Stimulated activated CD4-positive, alpha-beta T cell treated with anti-CD3 and anti-CD28 coated beads, TNF-alpha, amount 100 ng/mL, for 1 hour (primary cell): ENCODE results near the gene TMEM236.

ENCODE experiments used
- DNase-seq, 3 donors: peaks; one replicate each; pipeline ENCODE4 v3.0.0-alpha.2; 2020; ENCODE audit warnings: low read depth in 3 of 3, low spot score in 1 of 3

TMEM236 gene

DNA sequence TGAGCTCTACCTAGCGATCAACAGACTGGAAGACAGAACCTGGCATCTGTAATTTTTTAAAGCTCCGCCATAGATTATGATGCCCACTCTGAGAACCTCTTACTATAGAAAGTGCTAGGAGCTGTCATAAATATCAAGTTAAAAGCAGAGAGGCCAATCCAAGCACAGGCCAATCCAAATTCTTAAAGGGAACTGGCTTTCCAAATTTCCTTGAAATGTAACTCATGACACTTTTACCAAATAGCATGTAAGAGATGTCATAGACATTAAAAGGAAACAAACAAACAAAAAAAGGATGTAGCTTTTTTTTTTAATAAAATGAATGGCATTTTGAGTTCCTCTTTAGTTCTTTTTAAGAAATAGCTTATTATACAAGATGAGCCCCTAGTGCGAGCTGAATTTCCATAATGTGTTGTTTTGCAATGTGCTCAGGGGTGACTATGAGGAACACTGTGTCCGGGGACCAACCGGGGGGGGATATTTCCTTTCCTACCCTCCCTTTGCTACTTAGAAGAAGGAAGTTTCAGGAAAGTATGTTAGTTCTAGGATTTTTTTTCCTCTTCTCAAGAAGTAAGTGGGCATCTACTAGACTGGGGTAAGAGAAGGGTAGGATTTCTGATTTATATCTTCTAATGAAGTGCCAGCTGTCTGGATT lies 33.4 kb downstream of the TMEM236 start:
- no peak for DNase-seq

DNA sequence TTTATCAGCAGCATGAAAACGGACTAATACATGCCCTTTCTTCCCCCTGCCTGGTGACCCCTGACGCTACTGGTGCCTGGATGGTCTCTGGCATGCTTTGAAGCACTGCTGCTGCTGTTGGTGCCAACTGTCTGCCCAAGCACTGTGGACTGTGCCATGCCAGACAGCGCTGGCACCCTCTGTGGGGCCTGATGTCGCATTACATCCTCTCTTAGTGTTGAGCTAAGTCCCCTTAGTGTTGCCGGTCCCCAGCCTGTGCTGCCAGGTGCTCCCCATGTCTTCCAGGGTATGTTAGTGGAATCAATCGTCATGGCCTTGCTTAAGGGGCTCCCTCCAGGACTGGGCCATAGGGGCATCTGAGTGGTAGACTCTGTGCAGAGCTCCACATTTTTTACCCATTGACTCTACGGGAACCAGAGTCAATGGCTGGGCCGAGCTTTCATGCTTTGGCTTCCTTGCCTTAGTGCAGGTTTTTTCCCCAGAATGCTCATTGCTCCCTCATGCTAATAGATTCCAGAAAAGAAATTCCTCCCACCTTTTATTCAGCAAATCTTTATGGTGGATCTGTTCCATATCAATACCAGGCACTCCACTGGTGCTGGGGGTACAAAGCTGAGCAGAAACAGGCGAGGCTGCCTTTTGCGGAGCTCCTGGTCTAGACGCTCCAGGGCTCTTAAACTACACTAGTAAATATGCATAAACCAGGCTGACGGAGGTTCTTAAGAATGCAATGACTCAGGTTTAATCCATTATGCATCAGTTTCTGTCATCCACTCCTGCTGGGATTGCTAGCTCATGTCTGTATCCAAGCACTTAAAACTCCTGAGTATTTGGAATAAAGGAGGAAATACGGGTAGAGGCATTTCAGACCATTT lies 35.3 kb downstream of the TMEM236 start:
- DNase-seq = no peak

DNA sequence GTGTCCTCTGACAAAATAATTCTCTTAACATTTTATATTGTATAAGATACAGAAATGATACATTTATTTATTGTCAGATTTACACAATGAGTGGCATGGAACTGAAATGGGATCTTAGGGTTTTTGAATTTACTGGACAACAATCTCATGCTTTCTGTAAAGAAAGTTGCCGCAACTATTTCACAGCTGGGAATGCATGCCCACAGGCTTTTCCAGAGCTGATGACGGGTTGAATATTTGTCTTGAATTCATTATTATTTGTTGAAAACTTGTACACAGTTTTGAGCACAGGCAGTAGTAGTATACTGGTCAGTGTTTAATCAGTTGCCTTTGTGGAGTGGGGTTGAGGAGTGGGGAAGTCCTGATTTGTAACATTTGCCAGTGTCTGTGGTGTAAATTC lies 36.6 kb downstream of the TMEM236 start:
- DNase-seq = no peak

DNA sequence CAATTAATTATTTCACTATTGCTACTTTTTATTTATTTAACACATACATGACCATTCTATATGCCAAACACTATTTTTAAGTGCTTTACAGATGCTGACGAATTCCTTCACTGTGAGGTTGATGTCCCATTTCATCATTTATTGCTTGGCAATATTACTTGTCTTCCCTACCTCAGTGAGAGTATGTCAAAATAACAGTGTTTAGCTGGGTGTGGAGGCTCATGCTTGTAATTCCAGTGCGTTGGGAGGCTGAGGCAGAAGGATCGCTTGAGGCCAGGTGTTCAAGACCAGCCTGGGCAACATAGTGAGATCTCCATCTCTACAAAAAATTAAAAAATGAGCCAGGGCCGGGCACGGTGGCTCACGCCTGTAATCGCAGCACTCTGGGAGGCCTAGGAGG lies 37.4 kb downstream of the TMEM236 start:
- no peak for DNase-seq

DNA sequence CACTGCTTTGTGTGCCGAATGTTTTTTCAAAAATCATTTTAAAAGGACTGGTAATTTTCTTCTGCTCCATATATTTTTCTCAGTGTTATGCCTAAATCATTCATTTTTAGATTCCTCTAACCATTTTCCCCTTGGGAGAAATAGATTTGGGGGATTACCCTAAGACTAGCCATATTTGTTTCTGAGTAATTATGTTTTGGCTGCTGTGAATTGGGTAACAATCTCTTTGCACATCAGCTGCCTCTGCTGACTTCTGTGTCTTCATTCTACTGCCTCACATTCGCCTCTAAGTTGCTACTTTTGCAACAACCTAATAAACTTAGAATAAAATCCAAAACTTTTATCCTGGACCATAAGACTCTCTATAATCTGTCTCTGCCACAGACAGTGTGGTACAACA lies 38.6 kb downstream of the TMEM236 start:
- DNase-seq = no peak

DNA sequence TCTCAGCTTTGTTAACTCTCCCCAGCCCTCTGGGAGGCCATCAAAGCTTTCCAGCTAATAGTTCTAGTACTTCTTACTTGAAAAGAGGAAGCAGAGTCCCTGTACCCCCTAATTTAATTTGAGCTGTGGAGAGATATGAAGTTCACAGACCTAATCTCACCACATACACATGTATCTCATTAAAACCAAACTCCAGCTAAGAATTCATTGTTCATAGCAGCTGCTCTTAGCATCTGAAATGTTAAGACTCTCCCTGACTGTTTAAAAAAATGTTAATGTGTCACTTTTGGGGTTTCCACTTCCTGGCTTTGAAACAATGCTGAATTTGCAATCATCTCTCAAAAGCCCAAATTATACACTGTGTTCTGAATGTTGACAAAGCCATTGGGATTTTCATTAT lies 41.0 kb downstream of the TMEM236 start:
- DNase-seq = no peak

DNA sequence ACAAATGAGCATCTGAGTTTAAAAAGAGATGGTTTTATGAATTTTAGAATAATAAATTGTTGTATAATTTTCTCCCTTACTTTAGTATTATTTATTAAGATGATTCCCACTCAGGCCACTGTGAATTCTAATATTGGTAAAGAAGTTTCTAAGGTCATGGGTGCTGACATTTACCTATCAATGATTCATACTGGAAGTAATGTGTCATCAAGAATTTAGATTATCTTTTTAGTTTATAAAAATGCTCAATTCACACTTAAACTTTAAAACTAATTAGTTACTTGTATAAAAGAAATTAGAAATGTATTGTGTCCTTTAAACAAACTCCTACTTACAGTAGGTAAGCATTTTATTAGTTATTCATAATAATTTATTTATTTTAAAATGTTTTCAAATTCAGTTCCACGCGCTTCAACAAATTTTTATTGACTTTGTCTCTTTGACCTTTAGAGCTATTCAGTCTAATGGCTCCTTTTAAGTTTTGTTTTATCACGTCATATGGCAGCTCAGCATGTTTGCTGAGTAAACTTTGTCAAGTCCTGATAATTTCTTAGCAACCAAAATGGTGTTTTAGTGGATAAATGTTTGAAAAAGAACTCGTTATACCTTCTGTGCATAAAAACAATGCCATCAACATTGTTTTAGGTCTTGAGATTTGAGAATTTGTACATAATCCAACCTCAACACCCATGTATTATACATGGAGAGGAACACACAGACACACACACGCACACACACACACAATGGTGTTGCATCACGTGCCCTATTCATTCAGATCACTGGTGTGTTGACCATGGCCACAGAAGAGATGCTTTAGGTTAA lies 42.0 kb downstream of the TMEM236 start:
- no peak for DNase-seq

DNA sequence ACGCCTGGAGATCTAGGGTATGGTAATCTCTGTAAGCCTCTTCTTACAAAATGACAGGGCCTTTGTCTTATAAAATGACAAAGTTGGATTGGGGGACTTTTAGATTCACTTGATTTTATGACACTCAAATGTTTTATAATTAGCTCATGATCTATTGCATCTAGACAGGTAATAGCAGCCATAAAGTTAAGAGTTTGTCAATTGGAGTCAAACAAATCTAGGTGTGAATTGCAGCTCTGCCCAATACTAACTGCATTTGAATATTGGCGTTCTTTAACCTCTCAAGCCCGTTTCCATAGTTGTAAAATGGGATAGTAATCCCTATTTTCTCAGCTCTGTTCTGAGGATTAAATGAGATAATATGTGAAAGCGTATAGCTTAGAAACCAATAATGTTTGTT lies 43.1 kb downstream of the TMEM236 start:
- no peak for DNase-seq

DNA sequence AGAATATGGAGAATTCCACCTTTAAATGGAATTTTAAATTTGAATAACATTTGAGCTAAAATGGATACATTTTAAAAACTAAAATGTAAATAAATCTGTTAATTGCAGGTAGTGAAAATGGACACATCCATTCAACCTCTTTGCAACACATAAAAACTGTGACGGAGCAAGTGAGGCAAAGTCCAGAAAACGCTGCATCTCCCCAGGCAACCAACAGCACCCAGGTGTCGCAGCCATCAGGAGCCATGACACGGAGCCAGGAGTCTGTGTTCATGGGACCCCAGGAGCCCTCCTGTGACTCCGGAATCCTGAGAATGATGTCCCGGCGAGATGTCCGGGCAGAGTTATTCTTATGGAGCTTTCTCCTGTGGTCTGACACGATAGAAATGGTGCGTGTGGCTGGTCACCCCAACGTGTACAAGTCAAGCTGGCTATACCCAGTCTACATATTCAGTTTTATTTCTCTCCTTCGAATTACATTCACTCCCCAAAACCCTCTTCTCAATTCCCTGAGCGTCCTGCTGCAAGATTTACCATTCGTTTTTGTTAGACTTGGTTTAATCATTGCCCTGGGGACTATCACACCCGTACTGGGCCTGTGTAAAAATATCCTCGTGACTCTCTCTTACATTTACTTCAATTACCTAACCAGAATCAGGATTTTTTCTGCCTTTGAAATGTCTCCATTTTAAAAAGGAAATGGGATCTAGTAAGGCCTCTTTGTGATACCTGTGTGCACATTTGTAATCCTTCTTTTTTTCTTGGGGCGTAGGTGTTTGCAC lies 44.0 kb downstream of the TMEM236 start:
- no peak for DNase-seq

DNA sequence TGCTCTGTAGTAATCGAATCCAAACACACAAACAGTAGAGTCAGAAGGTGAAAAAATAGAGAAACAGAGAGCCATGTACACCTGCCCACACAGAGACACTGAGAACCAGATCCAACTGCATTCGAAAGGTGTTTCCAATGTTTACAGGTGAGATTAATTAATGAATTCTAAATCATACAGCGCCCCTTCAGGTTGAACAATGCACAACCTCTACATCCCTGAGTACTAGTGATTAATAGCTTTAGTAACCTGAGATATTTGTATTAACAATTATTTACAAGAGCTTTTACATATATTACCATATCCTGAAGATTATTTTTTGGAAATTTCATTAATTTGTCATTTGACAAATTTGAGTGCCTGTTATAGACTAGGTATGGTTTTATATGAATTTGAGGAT lies 49.5 kb downstream of the TMEM236 start:
- no peak for DNase-seq

DNA sequence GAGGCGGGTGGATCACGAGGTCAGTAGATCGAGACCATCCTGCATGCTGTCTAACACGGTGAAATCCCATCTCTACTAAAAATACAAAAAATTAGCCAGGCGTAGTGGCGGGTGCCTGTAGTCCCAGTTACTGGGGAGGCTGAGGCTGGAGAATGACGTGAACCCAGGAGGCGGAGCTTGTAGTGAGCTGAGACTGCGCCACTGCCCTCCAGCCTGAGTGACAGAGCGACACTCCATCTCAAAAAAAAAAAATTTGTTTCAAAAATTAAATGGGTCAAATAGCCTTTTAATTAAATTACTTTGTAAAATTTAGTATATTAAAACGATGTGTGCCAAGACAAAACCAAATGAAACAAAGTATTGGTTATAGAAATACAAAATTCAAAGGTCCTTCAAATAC lies 50.3 kb downstream of the TMEM236 start:
- no peak for DNase-seq

DNA sequence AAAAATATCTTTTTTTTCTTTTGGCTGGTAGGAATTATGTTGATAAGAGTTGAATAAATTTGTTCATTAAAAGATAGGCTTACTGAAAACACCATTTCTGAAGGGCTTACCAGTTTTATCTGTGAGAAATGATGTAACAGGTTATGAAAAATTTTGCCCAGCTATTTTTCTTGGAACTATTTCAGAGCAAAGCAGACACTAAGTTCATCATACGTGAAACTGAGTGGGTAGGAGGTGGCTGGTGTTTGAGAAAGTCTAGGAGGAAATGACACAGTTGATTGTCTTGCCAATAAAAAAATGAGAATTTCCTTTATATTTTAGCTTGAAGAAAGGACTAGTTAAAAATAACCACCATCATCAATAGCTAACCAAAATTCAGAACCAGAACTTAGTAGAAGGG lies 51.0 kb downstream of the TMEM236 start:
- no peak for DNase-seq

DNA sequence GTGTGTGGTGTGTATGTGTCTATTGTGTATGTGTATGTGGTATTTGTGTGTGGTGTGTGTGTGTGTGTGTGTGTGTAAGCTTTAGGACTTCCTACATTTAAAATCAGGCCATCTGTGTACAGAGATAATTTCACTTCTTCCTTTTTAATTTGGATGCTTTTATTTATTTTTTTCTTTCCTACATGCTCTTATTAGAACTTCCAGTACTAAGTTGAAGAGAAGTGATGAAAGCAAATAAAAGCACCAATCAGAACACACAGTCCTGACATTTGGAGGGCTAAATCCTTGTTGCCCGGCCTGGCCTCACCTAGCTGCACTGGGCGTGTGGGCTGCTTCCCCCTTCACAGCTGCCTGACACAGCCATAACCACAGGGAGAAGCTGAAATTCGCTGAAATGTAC lies 53.3 kb downstream of the TMEM236 start:
- DNase-seq = no peak

DNA sequence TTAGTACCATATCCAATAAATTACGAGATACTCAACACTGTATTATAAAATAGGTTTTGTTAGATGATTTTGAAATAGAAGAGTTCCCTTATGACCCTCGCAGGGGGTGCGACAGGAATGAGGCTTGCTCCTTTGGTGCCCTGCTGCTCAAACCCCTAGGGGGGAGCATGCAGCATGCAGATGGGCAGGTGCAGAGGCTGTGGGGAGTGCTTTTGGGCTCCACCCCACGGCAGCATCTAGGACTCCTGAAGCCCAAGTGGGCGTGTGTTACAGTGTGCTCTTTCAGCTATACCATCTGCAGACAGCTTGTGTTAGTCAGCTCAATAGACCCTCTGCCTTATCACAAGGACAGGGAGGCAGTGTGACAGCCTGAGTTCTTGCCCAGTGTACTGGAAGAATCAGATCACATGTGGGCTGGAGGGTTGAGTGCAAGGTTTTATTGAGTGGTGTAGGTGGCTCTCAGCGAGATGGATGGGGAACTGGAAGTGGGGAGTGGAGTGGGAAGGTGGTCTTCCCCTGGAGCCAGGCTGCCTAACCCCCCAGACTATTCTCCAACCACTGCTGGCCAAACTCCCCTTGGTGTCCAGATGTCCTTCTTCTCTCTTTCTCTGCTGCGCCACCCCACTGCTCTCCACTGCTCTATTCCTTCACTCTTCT lies 54.0 kb downstream of the TMEM236 start:
- no peak for DNase-seq

DNA sequence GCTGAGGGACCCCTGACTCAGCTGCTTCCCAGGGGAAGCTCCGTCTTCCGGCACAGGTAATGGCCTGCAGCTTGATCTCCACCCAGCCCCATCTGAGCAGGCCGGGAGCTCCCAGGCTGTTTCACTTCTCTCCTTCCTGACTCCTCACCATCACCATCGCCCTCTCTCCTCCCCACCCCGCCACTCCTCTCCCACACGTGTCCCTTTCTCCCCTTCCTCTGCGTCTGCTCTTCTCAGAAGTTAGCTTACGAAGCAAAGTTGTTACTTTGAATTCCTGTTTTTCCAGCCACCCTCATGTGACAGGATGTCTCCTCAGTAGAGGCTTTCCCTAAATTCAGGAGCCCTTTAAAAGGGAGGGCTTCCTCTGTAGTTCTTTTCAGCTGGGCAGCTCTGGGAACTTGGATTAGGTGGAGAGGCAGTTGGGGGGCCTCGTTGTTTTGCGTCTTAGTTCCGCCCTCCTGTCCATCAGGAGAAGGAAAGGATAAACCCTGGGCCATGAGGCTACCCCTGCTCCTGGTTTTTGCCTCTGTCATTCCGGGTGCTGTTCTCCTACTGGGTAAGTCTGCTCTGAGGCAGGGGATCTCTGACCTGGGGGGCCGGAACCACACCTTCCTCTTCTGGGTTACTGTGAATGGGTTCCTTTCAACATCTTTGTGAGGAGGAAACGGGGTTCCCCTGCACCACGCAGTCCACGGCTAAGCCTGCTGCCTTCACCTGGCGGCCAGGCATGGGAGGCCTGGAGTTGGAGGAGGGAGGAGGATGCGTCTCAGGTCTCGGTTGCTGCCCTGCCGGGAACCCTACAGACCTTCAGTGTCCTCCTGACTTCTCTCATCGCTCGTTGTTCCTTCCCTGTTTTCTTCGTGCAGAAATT lies 57.2 kb downstream of the TMEM236 start, which contains the start of gene MRC1:
TSS of gene MRC1 (plus strand) at position 378 of the 871 bp plus-strand sequence. CDS start at position 496, 118 bp downstream.
- no peak for DNase-seq

DNA sequence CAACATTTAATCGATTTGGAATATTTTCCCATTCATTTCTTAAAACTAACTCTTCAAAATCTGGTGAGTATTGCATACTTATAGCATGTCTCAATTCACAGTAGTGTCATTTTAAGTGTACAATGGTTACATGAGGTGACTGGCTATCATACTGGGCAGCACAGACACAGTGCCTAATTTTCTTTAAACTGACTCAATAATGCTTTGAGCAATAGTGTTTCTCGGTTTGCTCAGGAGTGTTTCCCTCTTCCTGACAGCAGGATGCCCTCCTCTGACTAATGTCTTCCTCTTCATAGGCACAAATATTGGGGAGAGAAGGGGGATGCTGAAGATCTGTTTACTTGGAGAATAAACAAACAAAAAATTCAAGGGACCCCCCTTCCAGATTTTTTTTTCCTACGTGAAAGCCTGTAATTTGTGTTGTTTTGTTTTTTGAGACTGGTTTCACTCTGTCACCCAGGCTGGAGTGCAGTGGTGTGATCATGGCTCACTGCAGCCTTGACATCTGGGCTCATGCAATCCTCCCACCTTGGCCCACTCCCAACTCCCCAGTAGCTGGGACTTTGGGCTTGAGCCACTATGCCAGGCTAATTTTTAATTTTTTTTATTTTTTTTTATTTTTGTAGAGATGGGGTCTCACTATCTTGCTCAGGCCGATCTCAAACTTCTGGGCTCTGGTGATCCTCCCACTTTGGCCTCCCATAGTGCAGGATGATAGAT lies 59.3 kb downstream of the TMEM236 start:
- DNase-seq = no peak

DNA sequence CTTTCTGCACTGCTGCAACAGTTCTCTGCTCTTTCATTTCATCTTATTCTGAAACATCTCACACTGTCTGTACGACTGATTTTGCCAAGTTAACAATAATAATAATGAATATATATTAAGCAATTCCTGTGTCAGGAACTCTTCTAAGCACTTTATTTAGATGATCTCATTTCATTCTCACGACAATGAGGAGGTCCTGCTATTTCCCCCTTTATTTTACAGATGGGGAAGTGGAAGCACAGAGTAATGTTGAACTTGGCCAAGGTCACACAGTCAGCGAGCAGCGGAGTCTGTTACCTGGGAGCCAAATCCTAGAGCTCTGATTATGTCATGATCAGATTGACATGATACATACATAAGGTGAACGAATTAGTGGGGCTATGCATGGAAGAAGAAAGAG lies 63.0 kb downstream of the TMEM236 start:
- DNase-seq = no peak

DNA sequence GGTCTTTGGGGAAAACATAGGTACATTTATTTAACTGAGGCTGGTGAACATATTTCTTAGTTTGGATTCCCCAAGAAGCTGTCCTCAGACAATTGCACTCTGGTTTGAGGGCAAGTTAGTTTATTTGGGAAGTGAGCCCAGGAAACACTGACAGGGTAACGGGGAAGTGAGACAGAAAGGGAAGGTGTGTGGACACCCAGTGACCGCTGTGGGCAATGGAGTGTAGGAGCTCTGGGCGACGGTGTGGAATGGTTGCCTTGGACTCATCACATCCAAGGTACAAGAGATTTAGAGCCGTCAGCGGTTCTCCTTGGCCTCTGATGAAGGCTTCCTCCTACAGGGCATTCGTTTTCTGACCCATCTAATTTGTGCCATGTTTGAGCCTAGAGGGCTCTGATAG lies 64.2 kb downstream of the TMEM236 start:
- no peak for DNase-seq

DNA sequence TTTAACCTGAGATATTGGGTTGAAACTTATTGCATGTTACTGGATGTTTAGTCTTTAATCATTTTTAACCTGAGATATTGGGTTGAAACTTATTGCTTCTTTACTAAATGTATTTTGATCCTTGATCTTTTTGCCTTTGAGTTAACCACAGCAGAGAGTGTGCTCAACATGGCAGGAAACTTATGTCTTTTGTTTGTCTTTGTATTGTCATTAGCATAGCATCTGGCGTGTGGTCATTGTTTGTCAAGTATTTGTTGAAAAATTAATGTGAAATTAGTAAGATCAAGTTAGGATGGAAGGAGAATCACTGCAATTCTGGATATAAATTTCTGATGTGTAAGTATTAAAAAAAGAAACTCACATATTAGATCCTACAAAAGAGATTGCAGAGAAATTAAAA lies 65.3 kb downstream of the TMEM236 start:
- DNase-seq = no peak
